HG03571 (cell line): Measurements from ENCODE around the gene PRR29.

Experiments
- ATAC-seq: cut with Tn5 transposase; IDR thresholded peaks from one replicate; pipeline ENCODE4 v1.9.1; 2021; ENCODE audit not compliant: unreplicated experiment

PRR29 gene

DNA sequence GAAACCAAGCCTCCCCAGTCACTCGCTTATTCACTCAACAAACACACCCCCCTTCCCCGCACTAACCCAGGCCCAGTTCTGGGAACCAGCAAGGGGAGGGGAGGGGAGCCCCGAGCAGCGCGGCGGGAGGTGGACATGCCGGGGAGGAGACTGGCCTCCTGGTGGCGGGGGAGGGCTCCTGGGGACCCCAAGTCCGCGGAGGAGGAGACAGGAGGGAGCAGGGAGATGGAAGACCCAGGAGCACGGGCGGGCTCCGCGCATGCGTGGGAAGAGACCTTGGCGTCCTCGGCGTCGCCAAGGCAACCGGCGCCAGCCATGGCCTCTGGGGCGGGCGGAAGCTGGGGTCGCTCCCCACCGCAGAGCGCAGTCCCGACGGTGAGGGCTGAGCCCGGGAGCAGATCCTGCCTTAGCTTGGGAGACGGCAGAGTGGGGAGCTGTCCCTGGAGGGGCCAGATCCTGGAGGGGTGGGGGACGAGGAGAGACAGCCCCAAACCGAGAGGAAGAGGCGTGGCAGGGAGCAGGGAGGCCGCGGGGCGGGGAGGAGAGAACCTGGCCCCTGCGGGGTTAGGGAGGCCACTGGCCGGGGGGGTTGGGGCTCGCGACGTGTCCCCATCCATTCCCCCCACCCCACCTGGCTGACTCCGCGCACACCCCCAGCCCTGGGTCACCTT lies at the start of gene PRR29:
Gene PRR29, plus strand, starts transcription at position 302 of the 671 bp plus-strand sequence. Its CDS starts 14 bp downstream, at position 316.
- ATAC-seq: no peak

GRCh38 chr17:63948521-63948920 lies 49.6 kb upstream of the PRR29 start:
- ATAC-seq: no peak

DNA sequence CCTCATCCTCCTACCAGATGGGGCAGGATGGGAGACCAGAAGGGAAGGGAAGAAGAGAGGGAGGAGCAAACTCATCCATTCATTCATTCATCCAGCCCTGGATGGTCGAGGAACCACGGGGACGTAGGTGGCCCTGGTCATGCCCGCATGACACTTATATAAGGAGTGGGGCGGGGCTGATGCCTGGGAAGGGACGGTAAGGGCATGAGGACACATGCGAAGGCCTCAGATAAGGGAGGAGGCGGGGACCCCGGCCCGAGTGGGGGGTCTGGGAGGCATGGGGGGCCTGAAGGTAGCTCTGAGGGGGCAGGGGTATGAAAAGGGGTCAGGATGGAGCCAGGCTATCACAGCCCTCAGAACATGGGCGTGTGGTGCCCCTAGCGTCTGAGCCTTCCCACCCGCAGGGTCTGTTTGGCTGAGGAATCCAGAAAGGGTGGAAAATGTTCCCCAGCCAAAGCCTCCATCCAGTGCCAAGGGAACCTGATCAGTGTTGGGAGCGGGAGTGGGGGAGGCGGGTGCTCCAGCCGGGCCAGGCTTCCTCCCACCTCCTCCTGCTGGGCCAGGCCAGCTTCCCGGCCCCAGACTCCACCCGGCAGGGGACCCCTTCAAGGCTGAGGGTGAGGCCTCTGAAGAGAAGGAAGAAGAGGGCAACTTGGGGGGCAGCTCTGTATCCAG lies 48.4 kb upstream of the PRR29 start:
- ATAC-seq: no peak

DNA sequence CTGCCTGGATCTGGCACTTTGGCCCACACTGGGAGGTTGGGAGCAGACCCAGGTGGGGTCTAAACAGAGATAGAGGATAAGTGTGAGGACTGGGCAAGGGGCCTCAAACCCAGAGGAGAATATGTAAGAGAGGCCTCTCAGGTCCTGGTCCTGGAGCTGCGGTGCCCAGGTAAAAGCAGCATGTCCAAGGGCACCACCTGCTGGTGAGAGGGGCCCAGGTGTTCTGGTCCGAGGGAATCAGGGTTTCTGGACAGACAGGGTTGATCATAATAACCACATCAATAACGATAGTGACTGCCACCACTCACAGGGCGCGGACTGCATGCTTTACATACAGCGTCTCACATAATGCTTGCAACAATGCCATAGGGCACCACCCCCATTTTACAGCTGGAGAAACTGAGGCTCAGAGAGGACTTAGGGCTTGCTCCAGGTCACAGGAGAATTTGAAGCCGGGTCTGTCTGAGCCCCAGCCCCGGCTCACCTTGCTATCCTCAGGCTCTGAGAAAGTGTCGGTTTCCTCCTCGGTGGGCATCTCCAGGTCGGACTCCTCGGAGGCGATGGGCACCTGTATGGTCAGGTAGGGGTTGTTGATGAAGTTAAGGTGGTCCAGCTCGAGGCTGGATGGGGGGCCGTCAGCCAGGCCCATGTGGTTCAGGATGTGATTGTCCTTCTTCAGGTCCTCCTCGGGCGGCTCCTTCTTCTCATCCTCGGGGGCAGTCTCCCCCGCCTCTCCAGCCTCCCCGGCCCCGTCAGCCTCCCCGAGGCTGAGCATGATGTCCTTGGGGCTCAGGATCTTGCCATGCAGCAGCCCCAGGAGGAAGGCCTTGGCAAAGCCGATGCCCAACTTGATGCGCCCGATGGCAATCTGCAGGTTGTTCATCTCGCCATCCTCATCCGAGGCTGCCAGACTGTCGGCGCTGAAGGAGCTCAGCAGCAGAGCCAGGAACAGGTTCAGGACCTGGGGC lies 46.9 kb upstream of the PRR29 start:
- no peak for ATAC-seq

GRCh38 chr17:63954402-63955063 lies 43.6 kb upstream of the PRR29 start:
- no peak for ATAC-seq

DNA sequence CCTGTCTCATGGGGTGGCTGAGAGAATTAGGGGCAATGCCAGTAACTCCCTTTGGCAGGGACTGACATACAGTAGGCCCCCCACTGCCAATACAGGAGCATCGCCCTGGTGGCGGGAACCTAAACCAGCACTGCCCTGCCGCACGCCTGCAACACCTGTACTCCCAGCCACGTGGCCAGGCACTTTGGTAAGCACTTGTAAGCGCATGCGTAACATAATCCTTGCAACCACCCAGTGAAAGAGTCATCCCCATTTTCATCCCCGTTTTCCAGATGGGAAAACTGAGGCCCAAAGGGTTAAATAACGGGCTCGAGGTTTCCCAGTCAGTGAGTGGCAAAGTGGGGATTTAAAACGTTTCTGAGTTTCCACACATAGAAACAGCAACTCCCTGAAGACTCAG lies 42.9 kb upstream of the PRR29 start:
- ATAC-seq: no peak

- no peak for ATAC-seq
Measured at GRCh38 chr17:63955791-63956190, 42.4 kb upstream of the PRR29 start.

DNA sequence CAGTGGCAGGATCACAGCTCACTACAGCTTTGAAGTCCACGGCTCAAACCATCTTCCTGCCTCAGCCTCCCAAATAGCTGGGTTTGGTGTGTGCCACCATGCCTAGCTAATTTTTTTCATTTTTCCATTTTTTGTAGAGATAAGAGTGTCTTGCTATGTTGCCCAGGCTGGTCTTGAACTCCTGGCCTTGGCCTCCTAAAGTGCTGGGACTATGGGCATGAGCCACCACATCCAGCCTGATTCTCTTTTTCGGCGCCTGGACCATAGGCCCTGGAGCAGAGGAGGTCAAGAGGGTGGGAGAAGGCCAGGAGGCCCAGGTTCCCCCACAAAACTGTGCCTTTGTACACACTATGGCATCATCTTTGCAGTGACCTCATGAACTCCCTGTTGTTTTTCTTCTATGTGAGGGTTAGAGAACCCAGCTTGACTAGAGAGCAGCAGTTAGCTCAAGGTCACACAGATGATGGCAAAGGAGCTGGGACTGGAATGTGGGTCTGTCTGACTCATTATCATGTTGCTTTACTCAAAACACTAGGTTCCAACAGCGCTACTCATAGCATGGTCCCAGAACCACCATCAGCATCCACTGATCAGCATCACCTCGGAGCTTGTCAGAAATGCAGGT lies 41.7 kb upstream of the PRR29 start:
- no peak for ATAC-seq

DNA sequence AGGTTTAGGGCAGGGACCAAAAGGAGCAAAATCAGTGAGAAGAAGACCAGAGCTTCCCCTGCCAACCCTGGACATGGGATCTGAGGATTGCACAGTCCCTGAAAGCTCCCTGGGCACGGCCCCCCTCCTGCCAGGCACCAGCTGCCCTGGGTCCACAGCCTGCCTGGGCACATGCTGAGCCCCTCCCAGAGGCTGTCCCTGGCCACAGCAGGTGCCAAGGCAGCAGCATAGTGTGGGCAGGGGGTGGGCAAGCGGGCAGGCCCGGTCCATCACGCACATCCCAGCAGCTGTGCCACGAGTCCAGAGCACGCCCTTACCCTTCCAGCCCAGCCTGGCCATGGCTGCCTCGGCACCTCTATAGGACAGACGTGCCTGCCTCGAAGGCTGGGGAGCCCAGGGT lies 38.1 kb upstream of the PRR29 start:
- ATAC-seq: no peak

DNA sequence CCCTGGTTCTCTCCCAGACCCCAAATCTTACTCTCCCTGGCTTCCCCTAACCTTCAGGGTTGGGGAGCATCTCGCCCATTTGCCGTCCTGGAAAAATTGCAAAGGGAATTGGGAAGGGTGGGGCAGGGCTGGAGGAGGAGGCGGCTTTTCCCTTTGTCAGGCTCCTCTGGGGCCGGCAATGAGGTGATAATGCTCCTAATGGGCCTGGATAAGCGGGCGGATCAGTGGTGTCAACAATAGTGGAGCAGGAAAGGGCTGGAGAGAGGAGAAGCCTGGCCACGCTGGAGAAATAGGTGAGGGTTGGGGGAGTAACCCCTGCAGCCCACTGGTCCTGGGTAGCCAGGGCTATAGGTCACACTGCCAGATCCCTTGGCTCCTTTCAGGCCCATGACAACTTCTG lies 37.7 kb upstream of the PRR29 start:
- no peak for ATAC-seq

DNA sequence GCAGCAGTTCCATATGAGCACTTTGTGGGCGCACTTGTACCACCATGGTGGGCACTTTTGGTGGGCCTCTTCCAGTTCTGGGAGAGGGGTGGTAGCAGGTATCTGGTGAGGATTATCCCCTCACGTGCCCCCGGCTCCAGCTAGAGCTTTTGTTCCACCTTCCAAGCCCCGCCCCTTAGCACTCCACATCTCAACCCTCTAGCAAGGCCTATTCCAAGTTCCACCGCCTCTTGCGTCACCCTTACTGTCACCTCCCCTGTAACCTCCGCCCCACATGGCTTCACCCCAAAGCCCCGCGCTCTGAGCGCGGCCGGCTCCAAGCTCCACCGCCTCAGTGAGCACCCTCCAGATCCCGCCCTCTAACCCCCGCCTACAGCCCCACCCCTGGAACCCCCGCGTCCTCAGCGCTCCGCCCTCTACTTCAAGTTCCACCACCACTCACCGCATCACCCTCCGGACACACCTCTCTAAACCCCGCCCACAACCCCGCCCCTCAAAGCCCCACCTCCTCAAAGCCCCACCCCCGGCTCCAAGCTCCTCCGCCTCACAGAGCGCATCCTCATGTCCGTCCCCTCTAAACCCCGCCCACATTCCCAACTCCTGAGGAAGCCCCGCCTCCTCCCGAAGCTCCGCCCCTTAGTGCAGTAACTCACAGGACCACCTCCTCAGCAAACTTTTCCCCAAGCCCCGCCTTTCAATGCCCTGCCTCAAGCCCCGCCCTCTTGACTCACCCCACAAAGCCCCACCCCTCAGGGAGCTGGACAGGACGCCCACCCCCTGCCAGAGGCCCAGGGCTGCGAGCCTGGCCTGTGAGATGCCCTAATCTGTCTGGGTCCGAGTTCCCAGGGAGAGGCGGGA lies 36.6 kb upstream of the PRR29 start:
- ATAC-seq: no peak

DNA sequence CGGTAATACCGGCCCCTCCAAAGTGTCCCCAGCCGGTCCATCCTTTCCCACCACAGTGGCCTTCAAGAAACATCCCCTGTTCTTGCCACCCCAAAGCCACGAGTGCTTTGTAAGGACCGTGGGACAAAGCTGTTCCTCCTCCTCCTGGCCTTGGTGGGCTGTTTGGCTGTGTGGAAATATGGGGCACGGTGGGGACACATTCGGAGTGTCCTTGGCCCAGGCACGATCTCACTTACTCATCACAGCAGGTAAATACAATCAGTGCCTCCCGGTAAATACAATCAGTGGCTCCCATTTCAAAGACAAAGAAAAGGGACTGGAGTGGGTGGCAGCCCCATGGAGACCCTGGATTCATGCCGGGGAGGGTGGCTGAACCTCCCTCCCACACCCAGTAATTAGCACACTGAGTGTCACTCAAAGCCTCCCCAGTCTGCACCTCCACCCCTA lies 35.8 kb upstream of the PRR29 start:
- no peak for ATAC-seq

DNA sequence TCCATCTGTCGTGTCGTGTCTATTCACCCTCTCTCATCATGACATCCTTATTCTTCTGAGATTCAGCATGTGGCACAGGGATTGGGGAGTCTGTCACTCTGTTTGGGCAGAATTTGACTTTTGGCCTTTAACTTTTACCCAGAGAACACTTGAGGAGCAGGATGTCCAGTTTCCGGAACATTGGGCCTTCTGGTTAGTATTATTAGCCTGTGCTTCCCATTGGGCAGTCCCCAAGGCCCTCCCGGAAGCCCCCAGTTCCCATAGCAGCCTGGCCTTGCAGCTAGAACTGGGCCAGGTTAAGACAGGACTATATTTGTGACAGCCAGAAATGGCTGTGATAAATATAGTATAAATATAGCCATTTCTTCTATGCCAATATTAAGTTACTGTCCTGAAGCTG lies 35.0 kb upstream of the PRR29 start:
- no peak for ATAC-seq

GRCh38 chr17:63966646-63967264 lies 31.4 kb upstream of the PRR29 start:
- ATAC-seq: no peak

DNA sequence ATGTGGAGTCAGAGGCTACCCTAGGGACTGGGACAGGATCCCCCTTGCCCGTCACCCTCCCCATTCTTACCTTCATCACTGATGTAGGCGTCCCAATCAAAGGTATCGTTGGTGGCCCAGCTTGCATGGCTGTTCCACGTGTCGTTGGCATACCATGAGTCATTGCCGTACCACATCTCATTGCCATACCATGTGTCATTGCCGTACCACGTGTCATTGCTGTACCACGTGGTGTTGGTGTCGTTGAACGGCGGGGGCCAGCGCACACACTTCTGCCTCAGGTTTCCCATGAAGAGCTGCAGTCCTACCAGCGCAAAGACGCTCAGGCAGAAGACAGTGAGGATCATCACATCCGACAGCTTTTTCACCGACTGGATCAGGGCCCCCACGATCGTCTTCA lies 30.2 kb upstream of the PRR29 start:
- no peak for ATAC-seq

DNA sequence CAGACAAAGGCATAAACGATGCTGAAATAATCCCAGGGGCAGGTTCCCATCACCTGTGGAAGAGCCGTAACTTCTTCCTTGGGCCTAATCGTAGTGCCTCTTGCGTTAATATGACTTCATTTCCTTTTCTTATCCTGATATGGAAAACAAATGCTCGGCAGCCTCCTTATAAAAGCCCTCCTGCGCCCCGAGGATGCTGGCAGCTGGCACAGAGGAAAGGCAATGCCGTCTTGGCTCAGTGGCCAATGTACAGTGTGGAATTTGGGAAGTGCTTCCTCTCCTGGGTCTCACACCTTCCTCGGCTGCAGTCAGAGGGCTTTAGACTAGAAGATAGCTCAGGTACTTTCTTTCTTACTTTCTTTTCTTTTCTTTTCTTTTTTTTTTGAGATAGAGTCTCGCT lies 28.9 kb upstream of the PRR29 start:
- ATAC-seq: no peak

- no peak for ATAC-seq
Measured at GRCh38 chr17:63972796-63973195, 25.4 kb upstream of the PRR29 start, which contains the start of gene SCN4A. Gene SCN4A, minus strand, starts transcription at chr17:63972918. Its CDS starts 77 bp downstream, at chr17:63972841.

DNA sequence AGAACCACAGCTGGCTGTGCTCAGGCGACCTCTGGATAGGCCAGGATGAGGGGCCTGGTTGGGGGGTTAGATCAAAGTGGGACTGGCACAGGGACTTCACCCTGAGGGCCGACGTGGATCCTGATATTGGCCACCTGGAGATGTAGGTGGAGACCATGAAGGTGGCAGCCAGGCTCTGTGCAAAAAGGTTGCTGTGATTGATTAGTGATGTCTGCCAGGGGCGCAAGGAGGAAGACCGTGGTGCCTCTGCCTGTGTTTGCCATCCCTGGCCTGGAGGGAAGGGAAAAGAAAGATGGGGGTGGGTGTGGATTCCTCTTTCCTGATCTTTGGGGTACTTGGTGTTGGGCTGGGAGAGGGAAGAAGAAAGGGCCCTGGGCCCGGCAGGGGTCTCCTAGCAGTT lies 24.9 kb upstream of the PRR29 start:
- no peak for ATAC-seq

- ATAC-seq: no peak
Measured at GRCh38 chr17:63973930-63974593, 24.1 kb upstream of the PRR29 start.
